Right ventricle myocardium superior (tissue), 1 donor: ENCODE results near the gene MT2A. TPM values are rescaled to one million over a fixed set of nuclear protein-coding genes. Genes with fewer than 3 reads are reported as not detected.

Experiments
- ATAC-seq: fragments of 200-7000 bp; cut with Tn5 transposase; one replicate; pipeline ENCODE4 v1.9.1; 2020; ENCODE audit warnings: mild to moderate bottlenecking; ENCODE audit not compliant: poor library complexity
- DNase-seq: peaks from one replicate; pipeline ENCODE4 v3.0.0-alpha.2; 2020
- intact Hi-C: fragments of 100-400 bp; cut with DNase I; formaldehyde crosslinking; loops from one replicate; pipeline ENCODE4 v1.11.2; 2022
- total RNA-seq: library from RNA; stranded (reverse); fragmentation: NEBNext Ultra II Directional; extraction: Animal tissue kit (Norgen Biotek cat#: 25700); gene quantifications from one replicate; pipeline ENCODE4 v1.2.1, GENCODE V29; 2021
- donor health status: DM: no; HTN: yes; CAD: no; lungs with severe emphysema.

The MT2A gene
- total RNA-seq, 1 donor from 2014 or later: 87.9 TPM

DNA sequence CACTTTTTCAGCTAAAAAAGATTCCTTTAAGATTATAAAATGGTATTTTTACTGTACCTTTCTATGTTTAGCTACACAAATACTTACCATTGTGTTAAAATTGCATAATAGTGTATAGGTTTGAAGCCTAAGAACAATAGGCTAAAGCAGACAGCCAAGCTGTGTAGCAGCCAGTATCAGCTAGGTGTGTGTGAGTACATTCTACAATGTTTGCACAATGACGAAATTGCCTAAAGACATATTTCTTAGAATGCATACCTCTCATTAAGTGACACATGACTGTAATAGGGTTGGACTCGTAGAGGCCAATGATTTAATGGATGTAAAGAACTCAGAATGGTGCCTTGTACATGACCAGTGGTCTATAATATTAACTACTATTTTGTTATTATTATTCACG, 41.4 kb downstream of the MT2A start:
- no peak for DNase-seq
- no peak for ATAC-seq
- intact Hi-C loops: no loop called here

DNA sequence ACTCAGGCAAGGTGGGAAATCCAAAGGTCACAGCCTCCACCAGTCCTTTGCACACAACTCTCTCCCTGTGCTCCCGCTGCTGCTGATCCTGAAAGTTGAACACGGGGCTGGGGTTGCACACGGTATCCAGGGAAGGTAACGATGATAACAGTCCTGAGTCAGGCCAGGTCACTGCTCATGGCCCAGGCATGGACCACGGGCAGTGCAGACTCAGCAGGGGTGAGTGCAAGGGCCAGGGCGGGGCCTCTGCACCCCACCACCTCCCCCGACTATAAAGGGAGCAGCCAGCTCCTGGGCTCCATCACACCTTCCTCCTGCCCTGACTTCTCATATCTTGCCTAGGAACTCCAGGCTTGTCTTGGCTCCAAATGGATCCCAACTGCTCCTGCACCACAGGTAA, 43.2 kb downstream of the MT2A start, which contains the start of gene MT1B:
Gene MT1B (plus strand): TSS at position 301 of the 400 bp plus-strand sequence. CDS start 68 bp downstream, at position 369.
- ATAC-seq (no peak), DNase-seq (no peak)
- intact Hi-C loops: no loop called here

DNA sequence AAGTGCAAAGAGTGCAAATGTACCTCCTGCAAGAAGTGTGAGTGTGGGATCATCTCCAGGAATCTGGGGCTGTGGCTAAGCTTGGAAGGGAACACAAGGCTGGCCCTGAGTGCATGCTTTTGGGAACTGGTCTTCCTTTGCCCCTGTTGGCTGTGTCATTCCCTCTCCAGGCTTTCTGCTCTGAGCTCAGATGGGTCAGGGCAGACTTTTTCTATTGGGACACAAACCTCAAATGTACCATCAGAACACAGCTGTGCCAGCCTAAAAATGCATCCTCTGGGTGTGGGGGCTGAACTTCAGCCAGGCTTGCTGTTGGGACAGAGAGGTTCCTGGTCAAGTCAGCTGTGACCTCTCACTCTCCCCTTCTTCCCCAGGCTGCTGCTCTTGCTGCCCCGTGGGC, 44.2 kb downstream of the MT2A start:
- intact Hi-C loops: no loop called here
- DNase-seq: no peak
- no peak for ATAC-seq

DNA sequence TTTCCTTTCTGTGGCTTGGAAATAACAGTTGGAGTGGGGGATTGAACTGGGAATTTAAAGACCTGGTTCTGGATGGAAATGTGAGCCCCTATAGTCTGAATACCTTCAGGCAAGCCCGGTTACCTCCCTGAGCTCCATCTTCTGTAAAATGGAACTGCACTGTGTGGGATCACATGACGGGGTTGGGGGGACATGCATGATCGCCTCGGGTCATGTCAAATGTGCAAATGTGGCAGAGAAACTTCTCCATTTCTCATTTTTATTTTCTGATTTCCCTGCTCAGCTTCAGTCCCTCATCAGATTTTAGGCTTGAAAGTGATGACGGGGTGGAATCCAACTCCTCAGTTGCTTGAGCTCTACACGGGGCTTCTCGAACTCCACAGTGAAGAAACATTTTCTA, 44.8 kb downstream of the MT2A start:
- intact Hi-C loops: no loop called here
- DNase-seq (no peak), ATAC-seq (no peak)

DNA sequence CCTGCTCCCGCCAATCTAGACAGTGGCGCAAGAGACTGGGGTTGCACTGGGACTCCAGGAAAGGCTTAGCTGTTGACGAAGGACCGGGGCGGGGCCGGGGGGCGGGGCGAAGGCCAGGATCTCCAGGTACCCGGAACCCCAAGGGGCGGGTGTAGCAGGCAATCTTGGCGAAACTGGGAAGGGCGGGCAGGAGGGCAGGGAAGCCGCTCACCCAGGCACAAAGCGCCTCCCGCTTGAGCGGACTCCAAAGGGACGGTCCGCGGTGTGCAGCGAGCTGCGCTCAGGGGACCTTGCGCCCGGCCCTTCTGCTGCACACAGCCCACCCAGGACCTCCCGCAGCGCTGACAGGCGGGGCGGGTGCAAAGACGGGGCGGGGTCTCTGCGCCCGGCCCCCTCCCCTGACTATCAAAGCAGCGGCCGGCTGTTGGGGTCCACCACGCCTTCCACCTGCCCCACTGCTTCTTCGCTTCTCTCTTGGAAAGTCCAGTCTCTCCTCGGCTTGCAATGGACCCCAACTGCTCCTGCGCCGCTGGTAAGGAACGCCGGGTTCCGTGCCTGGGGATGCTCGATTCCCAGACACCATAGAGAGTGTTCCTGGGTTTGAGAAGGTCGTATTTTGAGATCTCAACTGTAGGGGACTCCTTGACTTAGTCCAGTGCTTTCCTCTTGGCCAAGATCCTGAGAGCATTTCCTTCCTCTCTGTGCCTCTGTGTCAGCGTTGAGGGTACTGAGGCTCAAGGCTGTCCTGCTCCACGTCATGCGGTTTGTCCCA, 49.4 kb downstream of the MT2A start, which contains the start of gene MT1F:
Gene MT1F (plus strand): TSS at position 405 of the 772 bp plus-strand sequence. CDS start 100 bp downstream, at position 505.
- peak; percentile 93 for ATAC-seq
- peak; percentile 84 for DNase-seq
- intact Hi-C loops: no loop called here

DNA sequence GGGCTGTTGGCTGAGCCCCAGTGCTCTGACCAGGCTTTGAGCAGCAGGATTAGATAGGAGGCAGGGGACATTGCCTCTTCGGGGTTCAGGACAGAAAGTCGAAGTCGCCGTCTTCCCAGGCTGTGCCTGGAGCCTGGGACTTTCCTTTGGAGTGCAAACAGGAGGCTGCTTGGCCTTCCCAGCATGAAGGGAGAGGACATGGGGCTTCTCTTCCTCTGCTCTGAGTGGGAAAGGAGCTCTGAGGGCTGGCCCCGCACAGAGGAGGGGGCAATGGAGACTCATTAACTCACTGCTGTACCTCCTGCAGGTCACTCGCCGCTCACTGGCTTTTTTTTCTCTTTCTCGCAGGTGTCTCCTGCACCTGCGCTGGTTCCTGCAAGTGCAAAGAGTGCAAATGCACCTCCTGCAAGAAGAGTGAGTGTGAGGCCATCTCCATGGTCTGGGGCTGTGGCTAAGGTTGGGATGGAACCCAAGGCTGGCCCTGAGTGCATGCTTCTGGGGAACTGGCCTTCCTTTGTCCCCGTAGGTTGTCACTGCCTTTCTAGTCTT, 50.0 kb downstream of the MT2A start:
- ATAC-seq (no peak), DNase-seq (peak; percentile 80)
- intact Hi-C loops: no loop called here

Other genes starting within 250 kb of the MT2A start
- gene AMFR, start 183.0 kb upstream of the MT2A start, total RNA-seq: 63.0 TPM
- 56.2 TPM for gene NUDT21, start 157.3 kb upstream of the MT2A start, total RNA-seq
- gene OGFOD1, start 157.0 kb upstream of the MT2A start, total RNA-seq: 25.7 TPM
- gene BBS2, start 88.6 kb upstream of the MT2A start, total RNA-seq: 39.0 TPM
- not detected for gene MT4, start 43.5 kb upstream of the MT2A start, total RNA-seq
- gene MT3, start 19.1 kb upstream of the MT2A start, total RNA-seq: 3.5 TPM
- 109 TPM for gene MT1E, start 17.2 kb downstream of the MT2A start, total RNA-seq
- gene MT1M, start 24.1 kb downstream of the MT2A start, total RNA-seq: 5.4 TPM
- gene MT1A, start 30.1 kb downstream of the MT2A start, total RNA-seq: 2.3 TPM
- not detected for gene MT1B, start 43.3 kb downstream of the MT2A start, total RNA-seq
- gene MT1F, start 49.4 kb downstream of the MT2A start, total RNA-seq: 2.1 TPM
- 1.3 TPM for gene MT1G, start 59.5 kb downstream of the MT2A start, total RNA-seq
- not detected for gene MT1H, start 61.2 kb downstream of the MT2A start, total RNA-seq
- 105 TPM for gene MT1X, start 73.9 kb downstream of the MT2A start, total RNA-seq
- 20.6 TPM for gene NUP93, start 121.5 kb downstream of the MT2A start, total RNA-seq